Stimulated activated CD8-positive, alpha-beta memory T cell treated with anti-CD3 and anti-CD28 coated beads, Interleukin-15, amount 100 ng/mL, for 24 hours (primary cell): ENCODE data around the gene S100A11.
A peak's percentile ranks its signal among the peaks of the same experiment; 100 is the strongest.

ENCODE experiments used
- DNase-seq: peaks from one replicate; pipeline ENCODE4 v3.0.0-alpha.2; 2020; ENCODE audit warnings: low read depth

Gene S100A11

GRCh38 chr1:152039461-152039860 is 2.7 kb upstream of the S100A11 start:
- no peak for DNase-seq

- no peak for DNase-seq
Observed at GRCh38 chr1:152038871-152039270, 2.1 kb upstream of the S100A11 start.

GRCh38 chr1:152035539-152036266 is 1.1 kb downstream of the S100A11 start:
- no peak for DNase-seq

- DNase-seq: peak; percentile 23
Observed at GRCh38 chr1:152034654-152035538, 1.9 kb downstream of the S100A11 start.

- no peak for DNase-seq
Observed at GRCh38 chr1:152034324-152034653, 2.5 kb downstream of the S100A11 start.

- no peak for DNase-seq
Observed at GRCh38 chr1:152029929-152030211, 6.9 kb downstream of the S100A11 start.

GRCh38 chr1:152029144-152029928 is 7.5 kb downstream of the S100A11 start:
- DNase-seq: no peak

GRCh38 chr1:152026895-152027294 is 9.9 kb downstream of the S100A11 start:
- no peak for DNase-seq

- no peak for DNase-seq
Observed at GRCh38 chr1:152024223-152024622, 12.6 kb downstream of the S100A11 start.

GRCh38 chr1:152023221-152023620 is 13.6 kb downstream of the S100A11 start:
- DNase-seq: no peak

- no peak for DNase-seq
Observed at GRCh38 chr1:152022474-152022873, 14.3 kb downstream of the S100A11 start.

GRCh38 chr1:152021569-152021968 is 15.2 kb downstream of the S100A11 start:
- no peak for DNase-seq

- DNase-seq: no peak
Observed at GRCh38 chr1:152020849-152021248, 16.0 kb downstream of the S100A11 start.

GRCh38 chr1:152018537-152018936 is 18.3 kb downstream of the S100A11 start:
- DNase-seq: no peak

- no peak for DNase-seq
Observed at GRCh38 chr1:152015766-152016165, 21.0 kb downstream of the S100A11 start.

- no peak for DNase-seq
Observed at GRCh38 chr1:152014943-152015342, 21.9 kb downstream of the S100A11 start.

- DNase-seq: no peak
Observed at GRCh38 chr1:152013664-152014237, 23.1 kb downstream of the S100A11 start.

- DNase-seq: no peak
Observed at GRCh38 chr1:152009691-152010090, 27.1 kb downstream of the S100A11 start.

- no peak for DNase-seq
Observed at GRCh38 chr1:152007047-152007446, 29.8 kb downstream of the S100A11 start.

- no peak for DNase-seq
Observed at GRCh38 chr1:152005360-152005912, 31.4 kb downstream of the S100A11 start.

GRCh38 chr1:152003846-152004442 is 32.9 kb downstream of the S100A11 start:
- DNase-seq: no peak

GRCh38 chr1:152002960-152003359 is 33.8 kb downstream of the S100A11 start:
- no peak for DNase-seq
